AG10803 (cell line): ENCODE measurements around the gene WDR93.

Experiments used
- DNase-seq: peaks from one replicate; pipeline ENCODE4 v3.0.0; 2010; ENCODE audit warnings: low read depth
- H3K4me3 ChIP-seq: 2 replicates; pipeline ENCODE4 v1.5.1; 2011; ENCODE audit warnings: mild to moderate bottlenecking, low read length, control low read depth
- TF ChIP-seq, protein P1 (sequence below): conservative IDR thresholded peaks from 2 replicates; pipeline ENCODE4 v1.5.1; 2011; ENCODE audit warnings: mild to moderate bottlenecking, low read length, control low read depth, inconsistent platforms

The WDR93 gene

DNA sequence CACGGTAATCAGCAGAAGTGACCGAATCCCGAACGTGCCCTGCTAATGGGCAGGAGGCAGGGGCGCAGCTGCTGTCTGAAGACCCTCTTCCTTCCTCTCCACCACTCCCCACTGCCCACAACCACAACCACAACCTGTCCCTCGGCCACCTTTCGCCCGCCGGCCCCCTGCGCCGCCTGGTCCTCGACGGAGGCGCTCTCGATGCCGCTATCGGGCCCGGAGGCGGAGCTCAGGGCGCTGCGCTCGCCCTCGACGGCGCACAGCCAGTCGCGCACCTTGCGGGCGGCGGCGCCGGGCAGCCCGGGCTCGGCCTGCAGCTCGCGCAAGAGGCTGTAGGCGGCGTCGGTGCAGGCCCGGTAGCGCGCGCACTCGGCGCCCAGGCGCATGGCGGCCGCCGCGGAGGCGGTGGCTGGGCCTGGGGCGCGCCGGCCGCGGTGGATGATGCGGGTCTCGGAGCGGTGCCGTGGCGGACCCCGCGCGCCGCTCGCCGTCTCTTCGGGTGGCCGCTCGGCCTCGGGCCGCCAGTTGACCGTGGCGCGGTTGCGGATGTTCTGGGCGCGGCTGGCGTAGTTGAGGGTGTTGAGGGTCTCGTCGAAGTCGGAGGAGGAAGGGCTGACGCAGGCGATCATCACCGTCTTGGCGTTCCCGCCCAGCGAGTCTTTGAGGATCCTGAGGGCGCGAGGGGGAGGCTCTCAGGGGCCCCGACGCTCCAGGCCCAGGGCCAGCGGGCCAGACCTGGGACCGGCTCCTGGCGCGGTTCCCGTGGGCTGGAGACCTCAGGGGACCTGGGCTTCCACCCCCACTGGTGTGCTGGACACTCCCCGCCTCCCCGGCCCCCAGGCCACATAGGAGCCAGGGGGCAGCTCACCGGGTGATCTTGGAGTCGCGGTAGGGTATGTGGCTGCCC lies 42.3 kb upstream of the WDR93 start:
- TF ChIP-seq, protein P1, sequence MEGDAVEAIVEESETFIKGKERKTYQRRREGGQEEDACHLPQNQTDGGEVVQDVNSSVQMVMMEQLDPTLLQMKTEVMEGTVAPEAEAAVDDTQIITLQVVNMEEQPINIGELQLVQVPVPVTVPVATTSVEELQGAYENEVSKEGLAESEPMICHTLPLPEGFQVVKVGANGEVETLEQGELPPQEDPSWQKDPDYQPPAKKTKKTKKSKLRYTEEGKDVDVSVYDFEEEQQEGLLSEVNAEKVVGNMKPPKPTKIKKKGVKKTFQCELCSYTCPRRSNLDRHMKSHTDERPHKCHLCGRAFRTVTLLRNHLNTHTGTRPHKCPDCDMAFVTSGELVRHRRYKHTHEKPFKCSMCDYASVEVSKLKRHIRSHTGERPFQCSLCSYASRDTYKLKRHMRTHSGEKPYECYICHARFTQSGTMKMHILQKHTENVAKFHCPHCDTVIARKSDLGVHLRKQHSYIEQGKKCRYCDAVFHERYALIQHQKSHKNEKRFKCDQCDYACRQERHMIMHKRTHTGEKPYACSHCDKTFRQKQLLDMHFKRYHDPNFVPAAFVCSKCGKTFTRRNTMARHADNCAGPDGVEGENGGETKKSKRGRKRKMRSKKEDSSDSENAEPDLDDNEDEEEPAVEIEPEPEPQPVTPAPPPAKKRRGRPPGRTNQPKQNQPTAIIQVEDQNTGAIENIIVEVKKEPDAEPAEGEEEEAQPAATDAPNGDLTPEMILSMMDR: no peak
- H3K4me3 ChIP-seq: no peak overlapping the region
- DNase-seq: no peak

DNA sequence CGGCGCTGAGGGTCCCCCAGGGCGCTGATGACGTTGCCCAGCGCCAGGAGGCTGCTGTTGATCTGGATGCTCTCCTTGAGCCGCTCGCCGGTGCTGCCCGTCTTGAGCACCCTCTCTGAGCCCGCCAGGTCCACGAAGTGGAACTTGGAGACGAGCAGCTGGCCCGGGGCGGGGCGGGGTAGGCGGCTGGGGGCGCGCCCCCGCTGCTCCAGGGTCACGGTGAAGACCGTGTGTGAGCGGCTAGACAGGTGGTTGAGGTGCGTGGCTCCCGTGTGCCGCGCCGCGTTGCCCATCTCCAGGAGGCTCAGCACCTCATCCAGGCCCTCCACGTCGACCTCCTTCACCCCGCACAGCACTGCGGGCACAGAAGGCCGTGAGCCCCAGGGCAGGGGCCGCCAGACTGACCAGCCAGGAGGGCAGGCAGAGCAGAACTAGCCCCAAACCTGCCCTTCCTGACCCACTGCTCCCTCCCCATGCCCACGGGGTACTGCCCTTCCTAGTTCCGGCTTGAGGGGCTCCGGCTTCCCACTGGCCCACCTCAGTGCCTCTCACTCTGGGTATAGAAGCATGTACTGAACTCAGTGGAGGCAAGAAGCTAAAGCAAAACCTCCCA lies 41.5 kb upstream of the WDR93 start:
- no peak overlapping the region for H3K4me3 ChIP-seq
- TF ChIP-seq, protein P1: no peak
- DNase-seq: no peak

DNA sequence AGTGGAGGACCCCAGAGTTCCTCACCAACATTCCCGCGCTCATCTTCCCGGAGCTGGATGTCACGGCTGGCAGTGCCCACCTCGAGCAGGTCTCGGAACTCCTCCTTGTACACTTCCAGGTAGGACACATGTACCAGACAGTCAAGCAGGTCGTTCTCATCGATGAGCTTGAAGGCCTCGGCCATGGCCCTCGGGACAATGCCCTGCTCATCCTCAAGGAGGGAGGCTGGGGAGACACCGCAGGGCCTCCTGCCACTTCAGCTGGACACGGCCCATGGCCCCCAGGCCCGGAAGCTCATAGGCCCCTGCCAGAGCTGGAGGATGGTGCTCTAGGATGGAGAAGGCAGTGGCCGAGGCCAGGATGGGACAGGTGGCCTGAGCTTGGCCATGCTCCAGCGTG lies 40.9 kb upstream of the WDR93 start:
- H3K4me3 ChIP-seq: no peak overlapping the region
- TF ChIP-seq, protein P1: no peak
- DNase-seq: no peak

DNA sequence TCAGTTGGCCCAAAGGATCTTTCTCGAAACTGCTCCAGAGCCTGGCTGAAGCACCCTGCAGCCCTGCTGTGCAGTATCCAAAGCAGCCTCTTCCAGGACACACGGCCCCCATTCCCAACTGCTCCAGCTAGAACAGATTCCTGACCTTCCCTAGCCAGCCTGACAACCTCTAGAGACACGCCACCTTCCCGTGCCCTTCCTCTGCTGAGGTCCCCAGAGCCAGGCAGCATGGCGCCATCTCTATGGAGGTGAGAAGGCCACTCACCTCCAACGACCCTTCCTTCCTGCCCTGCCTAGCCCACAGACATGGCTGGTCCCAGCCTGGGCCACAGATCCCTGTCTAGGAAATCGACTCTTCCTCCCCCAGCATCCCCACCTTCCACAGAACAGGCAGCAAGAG lies 38.5 kb upstream of the WDR93 start:
- H3K4me3 ChIP-seq: no peak overlapping the region

DNA sequence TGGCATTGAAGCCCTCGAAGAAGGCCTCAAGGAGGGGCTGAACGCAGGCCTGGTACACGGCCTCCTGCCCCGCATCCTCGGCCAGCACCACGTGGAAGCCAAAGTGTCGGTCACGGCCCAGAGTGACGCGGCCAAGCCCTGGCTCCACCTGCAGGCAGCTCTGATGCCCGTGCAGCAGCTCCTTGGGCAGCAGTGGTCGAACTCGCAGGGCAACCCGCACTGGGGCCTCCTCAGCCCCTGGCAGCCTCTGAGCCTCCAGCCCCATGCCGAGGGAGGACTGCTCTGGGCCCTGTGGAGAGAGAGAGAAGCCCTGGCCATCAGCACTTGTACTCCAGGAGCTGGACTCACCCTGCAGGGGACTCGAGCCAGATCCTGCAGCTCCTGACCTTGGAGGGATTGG lies 37.9 kb upstream of the WDR93 start:
- TF ChIP-seq, protein P1: no peak
- no peak overlapping the region for H3K4me3 ChIP-seq
- no peak for DNase-seq

More for the DNA sequence above, 38.5 kb upstream of the WDR93 start:
- no peak for DNase-seq
- TF ChIP-seq, protein P1: no peak

DNA sequence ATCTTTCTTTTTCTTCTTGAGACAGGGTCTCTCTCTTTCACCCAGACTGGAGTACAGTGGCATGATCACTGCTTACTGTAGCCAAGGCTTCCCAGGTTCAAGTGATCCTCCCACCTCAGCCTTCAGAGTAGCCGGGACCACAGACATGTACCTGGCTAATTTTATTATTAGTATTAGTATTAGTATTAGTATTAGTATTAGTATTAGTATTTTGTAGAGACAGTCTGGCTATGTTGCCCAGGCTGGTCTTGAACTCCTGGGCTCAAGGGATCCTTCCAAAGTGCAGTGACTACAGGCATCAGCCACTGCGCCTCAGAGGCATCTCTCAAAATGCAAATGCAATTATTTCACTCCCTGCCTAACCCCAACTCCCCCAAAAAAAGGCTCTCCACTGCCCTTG lies 37.0 kb upstream of the WDR93 start:
- no peak for DNase-seq
- TF ChIP-seq, protein P1: no peak
- no peak overlapping the region for H3K4me3 ChIP-seq

DNA sequence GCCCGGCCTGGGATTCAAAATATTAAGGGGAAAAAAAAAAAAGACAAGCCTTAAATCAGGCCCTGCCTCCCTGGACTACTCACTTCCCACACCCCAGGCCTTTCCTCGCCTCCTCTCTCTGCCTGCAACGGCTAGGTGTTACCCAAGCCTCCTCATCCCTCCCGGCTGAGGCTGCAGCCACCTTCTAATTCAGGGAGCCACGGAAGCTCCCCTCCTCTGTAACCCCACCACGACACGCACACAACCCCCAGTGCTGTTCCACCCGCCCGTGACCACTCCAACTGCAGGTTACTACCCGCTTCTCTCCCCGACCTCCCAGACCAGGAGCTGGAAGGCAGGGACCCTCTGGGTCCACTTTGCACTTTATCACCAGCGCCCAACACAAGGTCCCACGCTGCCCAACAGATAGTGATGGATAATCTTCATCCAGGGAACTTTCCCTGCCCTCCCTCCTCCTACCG lies 36.3 kb upstream of the WDR93 start:
- TF ChIP-seq, protein P1: no peak
- peak overlapping the region; percentile 73 for H3K4me3 ChIP-seq
- peak; percentile 65 for DNase-seq
